WTC11 (cell line): ENCODE results near the gene BRD1. TPM values are rescaled to one million over a fixed set of nuclear protein-coding genes. Genes with fewer than 3 reads are reported as not detected.

Experiments
- ATAC-seq: fragments of 200-7000 bp; cut with Tn5 transposase; 2 replicates; pipeline ENCODE4 v1.10.0; 2021; ENCODE audit warnings: mild to moderate bottlenecking, moderate library complexity
- CTCF ChIA-PET: fragments of 300-600 bp; sonication (Branson Sonifier 250); formaldehyde crosslinking; loops from one replicate; lab custom pipeline; 2021; ENCODE audit warnings: antibody characterized with exemption; lab: Charles Lee
- POLR2A ChIA-PET: fragments of 350-600 bp; sonication (Branson Sonifier 250); formaldehyde crosslinking; loops from one replicate; lab custom pipeline; 2021; ENCODE audit warnings: antibody characterized with exemption; lab: Charles Lee
- DNase-seq: peaks from one replicate; pipeline ENCODE4 v3.0.0; 2021; ENCODE audit warnings: low spot score
- H3K27ac Mint-ChIP-seq: 2 replicates; pipeline ENCODE4 v1.8.0; 2021; ENCODE audit warnings: mixed read lengths
- H3K27me3 Mint-ChIP-seq: 2 replicates; pipeline ENCODE4 v1.8.0; 2021; ENCODE audit warnings: low read depth, mild to moderate bottlenecking, moderate library complexity, mixed read lengths
- H3K36me3 Mint-ChIP-seq: 2 replicates; pipeline ENCODE4 v1.8.0; 2021; ENCODE audit warnings: mixed read lengths
- H3K4me1 Mint-ChIP-seq: 2 replicates; pipeline ENCODE4 v1.8.0; 2022; ENCODE audit warnings: mixed read lengths
- H3K4me3 Mint-ChIP-seq: 2 replicates; pipeline ENCODE4 v1.8.0; 2021; ENCODE audit warnings: mild to moderate bottlenecking, moderate library complexity, mixed read lengths
- H3K9me3 Mint-ChIP-seq: 2 replicates; pipeline ENCODE4 v1.8.0; 2021; ENCODE audit warnings: mixed read lengths
- CBFB ChIP-seq: sonication (generic); formaldehyde crosslinking; IDR thresholded peaks from 2 replicates; pipeline ENCODE4 v1.8.1; 2022; ENCODE audit warnings: mild to moderate bottlenecking, low read depth, missing genetic modification reagents
- CREB1 ChIP-seq: sonication (generic); formaldehyde crosslinking; IDR thresholded peaks from 2 replicates; pipeline ENCODE4 v1.8.0; 2023; ENCODE audit warnings: mild to moderate bottlenecking, missing genetic modification reagents
- ELF4 ChIP-seq: sonication (generic); formaldehyde crosslinking; IDR thresholded peaks from 2 replicates; pipeline ENCODE4 v1.8.1; 2022; ENCODE audit warnings: low read depth, mild to moderate bottlenecking, moderate library complexity, missing genetic modification reagents
- EMX1 ChIP-seq: fragments of 250-450 bp; sonication (Bioruptor Pico); IDR thresholded peaks from 2 replicates; pipeline ENCODE4 v1.8.0; 2021; ENCODE audit warnings: mild to moderate bottlenecking
- ESRRA ChIP-seq: sonication (generic); formaldehyde crosslinking; IDR thresholded peaks from 2 replicates; pipeline ENCODE4 v1.8.1; 2022; ENCODE audit warnings: mild to moderate bottlenecking, missing genetic modification reagents, borderline replicate concordance
- GRHL2 ChIP-seq: fragments of 250-450 bp; sonication (Bioruptor Pico); IDR thresholded peaks from 2 replicates; pipeline ENCODE4 v1.8.0; 2022; ENCODE audit warnings: mild to moderate bottlenecking, moderate library complexity; ENCODE audit not compliant: insufficient replicate concordance, severe bottlenecking
- GTF2I ChIP-seq: fragments of 250-450 bp; sonication (Bioruptor Pico); conservative IDR thresholded peaks from 2 replicates; pipeline ENCODE4 v1.4.0; 2021; ENCODE audit warnings: mild to moderate bottlenecking
- HMGXB4 ChIP-seq: sonication (generic); formaldehyde crosslinking; IDR thresholded peaks from 2 replicates; pipeline ENCODE4 v1.8.1; 2023; ENCODE audit warnings: mild to moderate bottlenecking, moderate library complexity, missing genetic modification reagents
- IRF2 ChIP-seq: sonication (generic); formaldehyde crosslinking; IDR thresholded peaks from 2 replicates; pipeline ENCODE4 v1.8.0; 2022; ENCODE audit warnings: low read depth, missing genetic modification reagents, borderline replicate concordance
- KAT7 ChIP-seq: sonication (generic); formaldehyde crosslinking; IDR thresholded peaks from 2 replicates; pipeline ENCODE4 v1.8.1; 2023; ENCODE audit warnings: missing genetic modification reagents, mild to moderate bottlenecking, borderline replicate concordance
- NFATC4 ChIP-seq: fragments of 250-450 bp; sonication (Bioruptor Pico); IDR thresholded peaks from 2 replicates; pipeline ENCODE4 v1.9.0; 2021; ENCODE audit warnings: mild to moderate bottlenecking
- NFE2L1 ChIP-seq: sonication (generic); formaldehyde crosslinking; IDR thresholded peaks from 2 replicates; pipeline ENCODE4 v1.8.1; 2023; ENCODE audit warnings: missing genetic modification reagents
- PRRX2 ChIP-seq: fragments of 250-450 bp; sonication (Bioruptor Pico); IDR thresholded peaks from 2 replicates; pipeline ENCODE4 v1.8.0; 2021; ENCODE audit warnings: mild to moderate bottlenecking
- TP53 ChIP-seq: sonication (generic); formaldehyde crosslinking; IDR thresholded peaks from 2 replicates; pipeline ENCODE4 v1.8.1; 2023; ENCODE audit warnings: mild to moderate bottlenecking, missing genetic modification reagents
- ZNF121 ChIP-seq: sonication (generic); formaldehyde crosslinking; IDR thresholded peaks from 2 replicates; pipeline ENCODE4 v1.8.0; 2023; ENCODE audit warnings: missing genetic modification reagents
- ZNF138 ChIP-seq: sonication (generic); formaldehyde crosslinking; conservative IDR thresholded peaks from 2 replicates; pipeline ENCODE4 v1.8.1; 2022; ENCODE audit warnings: mild to moderate bottlenecking, moderate library complexity, missing genetic modification reagents
- ZNF281 ChIP-seq: sonication (generic); formaldehyde crosslinking; IDR thresholded peaks from 2 replicates; pipeline ENCODE4 v1.8.0; 2023; ENCODE audit warnings: mild to moderate bottlenecking, missing genetic modification reagents
- total RNA-seq: library from RNA; stranded (reverse); gene quantifications from 3 replicates; pipeline ENCODE4 v1.2.3, GENCODE V29; 2021
- TF ChIP-seq, protein P1 (sequence below): sonication (generic); formaldehyde crosslinking; IDR thresholded peaks from 2 replicates; pipeline ENCODE4 v1.8.1; 2023; ENCODE audit warnings: mild to moderate bottlenecking, missing genetic modification reagents
- TF ChIP-seq, protein P2 (sequence below): sonication (generic); formaldehyde crosslinking; IDR thresholded peaks from 2 replicates; pipeline ENCODE4 v1.8.0; 2023; ENCODE audit warnings: missing genetic modification reagents, mild to moderate bottlenecking, borderline replicate concordance
- TF ChIP-seq, protein P3 (sequence below): fragments of 250-450 bp; sonication (Bioruptor Pico); IDR thresholded peaks from 2 replicates; pipeline ENCODE4 v2.1.2; 2022; ENCODE audit warnings: mild to moderate bottlenecking, moderate library complexity
- TF ChIP-seq, protein P4 (sequence below): fragments of 250-450 bp; sonication (Bioruptor Pico); IDR thresholded peaks from 2 replicates; pipeline ENCODE4 v1.9.0; 2021; ENCODE audit warnings: mild to moderate bottlenecking

The BRD1 gene
- total RNA-seq, 1 experiment from 2014 or later: 36.6 TPM

DNA sequence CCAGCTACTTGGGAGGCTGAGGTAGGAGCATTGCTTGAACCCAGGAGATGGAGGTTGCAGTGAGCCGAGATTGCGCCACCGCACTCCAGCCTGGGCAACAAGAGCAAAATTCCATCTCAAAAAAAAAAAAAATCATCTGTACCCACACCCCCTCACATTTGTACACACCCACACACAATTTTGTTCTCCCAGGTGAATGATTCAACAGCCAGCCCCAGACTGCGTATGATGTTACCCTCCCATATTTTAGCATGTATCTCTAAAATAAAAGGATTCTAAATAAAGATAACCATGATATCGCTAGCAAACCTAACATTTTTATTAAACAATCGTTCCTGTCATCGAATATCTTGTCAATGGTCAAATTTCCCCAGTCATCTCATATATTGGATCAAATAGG, 65.8 kb downstream of the BRD1 start:
- POLR2A ChIA-PET: no interaction called here
- H3K36me3 Mint-ChIP-seq: peaks cover 3% of the 10 kb centered on the region
- TF ChIP-seq KAT7 (CRISPR knock-in tag) (no peak), NFE2L1 (CRISPR knock-in tag) (no peak), ZNF121 (no peak), ESRRA (CRISPR knock-in tag) (no peak), ELF4 (CRISPR knock-in tag) (no peak), TP53 (no peak), CREB1 (CRISPR knock-in tag) (no peak), CBFB (no peak)
- TF ChIP-seq, protein P1, sequence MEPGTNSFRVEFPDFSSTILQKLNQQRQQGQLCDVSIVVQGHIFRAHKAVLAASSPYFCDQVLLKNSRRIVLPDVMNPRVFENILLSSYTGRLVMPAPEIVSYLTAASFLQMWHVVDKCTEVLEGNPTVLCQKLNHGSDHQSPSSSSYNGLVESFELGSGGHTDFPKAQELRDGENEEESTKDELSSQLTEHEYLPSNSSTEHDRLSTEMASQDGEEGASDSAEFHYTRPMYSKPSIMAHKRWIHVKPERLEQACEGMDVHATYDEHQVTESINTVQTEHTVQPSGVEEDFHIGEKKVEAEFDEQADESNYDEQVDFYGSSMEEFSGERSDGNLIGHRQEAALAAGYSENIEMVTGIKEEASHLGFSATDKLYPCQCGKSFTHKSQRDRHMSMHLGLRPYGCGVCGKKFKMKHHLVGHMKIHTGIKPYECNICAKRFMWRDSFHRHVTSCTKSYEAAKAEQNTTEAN (CRISPR knock-in tag): no peak
- DNase-seq: no peak
- H3K4me3 Mint-ChIP-seq: no peak overlapping the region
- ATAC-seq: no peak
- H3K9me3 Mint-ChIP-seq: peaks cover 14% of the 10 kb centered on the region
- CTCF ChIA-PET: interaction anchor here (1.0 kb wide), 1 partner anchor 37 kb away, joined by 3 read pairs; no protein-coding TSS in a partner anchor
- peaks cover 5% of the 10 kb centered on the region; the same call in 1 of the 2 replicates for H3K4me1 Mint-ChIP-seq
- H3K27ac Mint-ChIP-seq: no peak overlapping the region
- H3K27me3 Mint-ChIP-seq: no peaks in the 10 kb centered on the region; the same call in 1 of the 2 replicates

GRCh38 chr22:49760630-49761571, 66.8 kb downstream of the BRD1 start:
- Mint-ChIP-seq H3K36me3 (no peaks in the 10 kb centered on the region), H3K27ac (peak overlapping the region; percentile 35; the same call in 1 of the 2 replicates), H3K27me3 (peaks cover 4% of the 10 kb centered on the region), H3K4me3 (no peak overlapping the region), H3K9me3 (peaks cover 14% of the 10 kb centered on the region), H3K4me1 (peaks cover 5% of the 10 kb centered on the region; the same call in 1 of the 2 replicates)
- DNase-seq: no peak
- CTCF ChIA-PET: interaction anchor here (1.0 kb wide), 1 partner anchor 36 kb away, joined by 3 read pairs; no protein-coding TSS in a partner anchor
- ATAC-seq: peak; percentile 44; the same call in 1 of the 2 replicates
- POLR2A ChIA-PET: no interaction called here
- TF ChIP-seq ZNF281 (no peak), NFATC4 (no peak), IRF2 (CRISPR knock-in tag) (no peak), CREB1 (CRISPR knock-in tag) (no peak), EMX1 (no peak), HMGXB4 (no peak), GRHL2 (CRISPR knock-in tag) (no peak), ZNF138 (CRISPR knock-in tag) (no peak), PRRX2 (CRISPR knock-in tag) (no peak), TP53 (no peak), GTF2I (CRISPR knock-in tag) (no peak)
- TF ChIP-seq, protein P2, sequence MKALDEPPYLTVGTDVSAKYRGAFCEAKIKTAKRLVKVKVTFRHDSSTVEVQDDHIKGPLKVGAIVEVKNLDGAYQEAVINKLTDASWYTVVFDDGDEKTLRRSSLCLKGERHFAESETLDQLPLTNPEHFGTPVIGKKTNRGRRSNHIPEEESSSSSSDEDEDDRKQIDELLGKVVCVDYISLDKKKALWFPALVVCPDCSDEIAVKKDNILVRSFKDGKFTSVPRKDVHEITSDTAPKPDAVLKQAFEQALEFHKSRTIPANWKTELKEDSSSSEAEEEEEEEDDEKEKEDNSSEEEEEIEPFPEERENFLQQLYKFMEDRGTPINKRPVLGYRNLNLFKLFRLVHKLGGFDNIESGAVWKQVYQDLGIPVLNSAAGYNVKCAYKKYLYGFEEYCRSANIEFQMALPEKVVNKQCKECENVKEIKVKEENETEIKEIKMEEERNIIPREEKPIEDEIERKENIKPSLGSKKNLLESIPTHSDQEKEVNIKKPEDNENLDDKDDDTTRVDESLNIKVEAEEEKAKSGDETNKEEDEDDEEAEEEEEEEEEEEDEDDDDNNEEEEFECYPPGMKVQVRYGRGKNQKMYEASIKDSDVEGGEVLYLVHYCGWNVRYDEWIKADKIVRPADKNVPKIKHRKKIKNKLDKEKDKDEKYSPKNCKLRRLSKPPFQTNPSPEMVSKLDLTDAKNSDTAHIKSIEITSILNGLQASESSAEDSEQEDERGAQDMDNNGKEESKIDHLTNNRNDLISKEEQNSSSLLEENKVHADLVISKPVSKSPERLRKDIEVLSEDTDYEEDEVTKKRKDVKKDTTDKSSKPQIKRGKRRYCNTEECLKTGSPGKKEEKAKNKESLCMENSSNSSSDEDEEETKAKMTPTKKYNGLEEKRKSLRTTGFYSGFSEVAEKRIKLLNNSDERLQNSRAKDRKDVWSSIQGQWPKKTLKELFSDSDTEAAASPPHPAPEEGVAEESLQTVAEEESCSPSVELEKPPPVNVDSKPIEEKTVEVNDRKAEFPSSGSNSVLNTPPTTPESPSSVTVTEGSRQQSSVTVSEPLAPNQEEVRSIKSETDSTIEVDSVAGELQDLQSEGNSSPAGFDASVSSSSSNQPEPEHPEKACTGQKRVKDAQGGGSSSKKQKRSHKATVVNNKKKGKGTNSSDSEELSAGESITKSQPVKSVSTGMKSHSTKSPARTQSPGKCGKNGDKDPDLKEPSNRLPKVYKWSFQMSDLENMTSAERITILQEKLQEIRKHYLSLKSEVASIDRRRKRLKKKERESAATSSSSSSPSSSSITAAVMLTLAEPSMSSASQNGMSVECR (CRISPR knock-in tag): no peak
- TF ChIP-seq, protein P3, sequence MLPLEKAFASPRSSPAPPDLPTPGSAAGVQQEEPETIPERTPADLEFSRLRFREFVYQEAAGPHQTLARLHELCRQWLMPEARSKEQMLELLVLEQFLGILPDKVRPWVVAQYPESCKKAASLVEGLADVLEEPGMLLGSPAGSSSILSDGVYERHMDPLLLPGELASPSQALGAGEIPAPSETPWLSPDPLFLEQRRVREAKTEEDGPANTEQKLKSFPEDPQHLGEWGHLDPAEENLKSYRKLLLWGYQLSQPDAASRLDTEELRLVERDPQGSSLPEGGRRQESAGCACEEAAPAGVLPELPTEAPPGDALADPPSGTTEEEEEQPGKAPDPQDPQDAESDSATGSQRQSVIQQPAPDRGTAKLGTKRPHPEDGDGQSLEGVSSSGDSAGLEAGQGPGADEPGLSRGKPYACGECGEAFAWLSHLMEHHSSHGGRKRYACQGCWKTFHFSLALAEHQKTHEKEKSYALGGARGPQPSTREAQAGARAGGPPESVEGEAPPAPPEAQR (CRISPR knock-in tag): no peak
- TF ChIP-seq, protein P4, sequence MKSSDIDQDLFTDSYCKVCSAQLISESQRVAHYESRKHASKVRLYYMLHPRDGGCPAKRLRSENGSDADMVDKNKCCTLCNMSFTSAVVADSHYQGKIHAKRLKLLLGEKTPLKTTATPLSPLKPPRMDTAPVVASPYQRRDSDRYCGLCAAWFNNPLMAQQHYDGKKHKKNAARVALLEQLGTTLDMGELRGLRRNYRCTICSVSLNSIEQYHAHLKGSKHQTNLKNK (CRISPR knock-in tag): no peak
